Ascending aorta (tissue), 2 donors: ENCODE measurements around the gene BSPRY. TPM values are rescaled to one million over a fixed set of nuclear protein-coding genes. Genes with fewer than 3 reads are reported as not detected.

Experiments
- DNase-seq, 2 donors: peaks; one replicate each; pipeline ENCODE4 v3.0.0-alpha.2; 2019; ENCODE audit warnings: low spot score in 2 of 2
- H3K27ac ChIP-seq, 2 donors: fragments of 200-600 bp; sonication (generic); one replicate each; pipeline ENCODE4 v1.5.1; 2016 to 2017; ENCODE audit warnings: mild to moderate bottlenecking in 1 of 2
- H3K27me3 ChIP-seq: fragments of 200-600 bp; sonication (generic); one replicate; pipeline ENCODE4 v1.5.1; 2017
- H3K36me3 ChIP-seq, 2 donors: fragments of 200-600 bp; sonication (generic); one replicate each; pipeline ENCODE4 v1.5.1; 2016
- H3K4me1 ChIP-seq, 2 donors: fragments of 200-600 bp; sonication (generic); one replicate each; pipeline ENCODE4 v1.5.1; 2016 to 2017; ENCODE audit warnings: mild to moderate bottlenecking in 1 of 2
- H3K4me3 ChIP-seq, 2 donors: fragments of 200-600 bp; sonication (generic); one replicate each; pipeline ENCODE4 v1.5.1; 2016 to 2017; ENCODE audit warnings: mild to moderate bottlenecking in 1 of 2
- H3K9me3 ChIP-seq, 2 donors: fragments of 200-600 bp; sonication (generic); one replicate each; pipeline ENCODE4 v1.5.1; 2016
- intact Hi-C: fragments of 100-400 bp; cut with DNase I; formaldehyde crosslinking; loops from one replicate; pipeline ENCODE4 v1.15.1; 2023
- total RNA-seq: library from RNA; depleted of rRNA; stranded (reverse); fragments of >200 nt; gene quantifications from one replicate; pipeline ENCODE4 v1.1.0, GENCODE V29; 2016
- TF ChIP-seq, protein P1 (sequence below), 3 experiments: fragments of 200-600 bp in 2 of 3; fragments of 450-650 bp in 1 of 3; sonication (generic) in 2 of 3; IDR thresholded peaks; one replicate each; pipeline ENCODE4 v1.5.1; 2016 to 2019; ENCODE audit warnings: antibody characterized with exemption in 3 of 3, mild to moderate bottlenecking in 1 of 3, moderate library complexity in 1 of 3

BSPRY gene
- total RNA-seq, 1 donor from 2014 or later: not detected

DNA sequence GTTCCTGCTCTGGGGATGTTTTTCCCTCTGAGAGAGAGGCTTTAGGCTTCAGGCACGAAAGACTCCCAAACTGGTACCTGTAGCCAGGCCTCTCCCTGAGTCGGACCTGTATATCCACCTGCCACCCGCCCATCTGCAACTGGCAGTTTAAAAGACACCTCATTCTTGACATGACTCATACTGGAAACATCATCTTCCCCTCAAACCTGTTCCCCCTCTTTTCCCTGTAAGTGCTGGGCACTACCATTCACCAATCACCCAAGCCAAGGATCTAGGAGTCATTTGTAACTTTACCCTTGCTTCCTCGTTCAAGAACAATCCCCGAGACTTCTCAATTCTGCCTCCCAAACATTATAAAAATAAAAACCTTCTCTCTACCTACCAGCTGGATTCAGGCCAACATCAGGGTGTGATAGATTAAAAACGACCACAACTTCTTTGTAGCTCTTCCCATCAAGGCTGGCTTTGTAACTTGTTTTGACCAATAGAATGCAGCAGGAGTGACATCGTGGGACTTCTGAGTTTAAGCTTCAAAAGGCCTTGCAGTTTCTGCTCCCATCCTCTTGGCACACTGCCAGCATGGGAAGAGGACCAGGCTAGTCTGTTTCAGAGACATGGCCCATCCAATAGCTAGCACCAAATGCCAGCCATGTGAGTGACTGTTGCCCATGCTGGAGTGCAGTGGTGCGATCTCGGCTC lies 7.5 kb upstream of the BSPRY start:
- Histone ChIP-seq H3K27me3 (no peaks in the 10 kb centered on the region), H3K9me3 (no peaks in the 10 kb centered on the region), H3K27ac (no peak overlapping the region), H3K36me3 (no peaks in the 10 kb centered on the region), H3K4me1 (peaks cover 0 to 7% of the 10 kb centered on the region in 2 donors), H3K4me3 (no peak overlapping the region)
- TF ChIP-seq, protein P1, sequence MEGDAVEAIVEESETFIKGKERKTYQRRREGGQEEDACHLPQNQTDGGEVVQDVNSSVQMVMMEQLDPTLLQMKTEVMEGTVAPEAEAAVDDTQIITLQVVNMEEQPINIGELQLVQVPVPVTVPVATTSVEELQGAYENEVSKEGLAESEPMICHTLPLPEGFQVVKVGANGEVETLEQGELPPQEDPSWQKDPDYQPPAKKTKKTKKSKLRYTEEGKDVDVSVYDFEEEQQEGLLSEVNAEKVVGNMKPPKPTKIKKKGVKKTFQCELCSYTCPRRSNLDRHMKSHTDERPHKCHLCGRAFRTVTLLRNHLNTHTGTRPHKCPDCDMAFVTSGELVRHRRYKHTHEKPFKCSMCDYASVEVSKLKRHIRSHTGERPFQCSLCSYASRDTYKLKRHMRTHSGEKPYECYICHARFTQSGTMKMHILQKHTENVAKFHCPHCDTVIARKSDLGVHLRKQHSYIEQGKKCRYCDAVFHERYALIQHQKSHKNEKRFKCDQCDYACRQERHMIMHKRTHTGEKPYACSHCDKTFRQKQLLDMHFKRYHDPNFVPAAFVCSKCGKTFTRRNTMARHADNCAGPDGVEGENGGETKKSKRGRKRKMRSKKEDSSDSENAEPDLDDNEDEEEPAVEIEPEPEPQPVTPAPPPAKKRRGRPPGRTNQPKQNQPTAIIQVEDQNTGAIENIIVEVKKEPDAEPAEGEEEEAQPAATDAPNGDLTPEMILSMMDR (IDR thresholded peaks at IDR 0.05): no peak
- DNase-seq: no peak
- intact Hi-C loops: loop anchor here (5.0 kb wide), 1 partner anchor 35 kb away; the partner anchor contains the start of gene HDHD3

DNA sequence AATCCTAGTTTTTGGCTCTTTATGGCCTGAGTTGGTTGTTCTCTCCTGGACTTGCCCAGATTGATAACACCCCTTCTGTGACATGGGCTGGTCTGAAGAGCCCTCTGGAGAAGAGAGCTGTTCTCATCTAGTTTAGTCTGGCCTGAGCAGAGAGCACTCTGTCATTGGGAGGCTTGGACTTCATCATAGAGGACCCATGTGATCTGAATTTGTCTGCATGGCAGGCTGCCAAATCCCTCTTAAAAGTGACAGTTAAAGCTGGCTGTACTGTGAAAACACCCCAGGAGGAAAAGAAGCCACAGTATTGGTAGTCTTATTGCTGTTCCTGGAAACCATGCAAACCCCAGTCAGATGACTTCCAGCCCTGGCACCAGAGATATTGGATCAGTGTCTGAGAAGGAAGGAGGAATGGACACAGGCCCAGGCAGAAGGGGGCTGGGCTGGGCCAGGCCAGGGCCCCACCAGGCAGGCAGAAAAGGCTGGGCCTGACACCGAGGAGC lies 5.6 kb upstream of the BSPRY start:
- H3K36me3 ChIP-seq: no peaks in the 10 kb centered on the region
- no peak overlapping the region for H3K4me3 ChIP-seq
- peak in 1 of 2 donors; percentile 91 for DNase-seq
- no peaks in the 10 kb centered on the region for H3K9me3 ChIP-seq
- TF ChIP-seq, protein P1 (IDR thresholded peaks at IDR 0.05): no peak
- peaks cover 0 to 7% of the 10 kb centered on the region in 2 donors for H3K4me1 ChIP-seq
- no peaks in the 10 kb centered on the region for H3K27me3 ChIP-seq
- intact Hi-C loops: loop anchor here (5.0 kb wide), 1 partner anchor 34 kb away; the partner anchor contains the start of gene HDHD3
- peak overlapping the region; percentile 69 to 76 for H3K27ac ChIP-seq

DNA sequence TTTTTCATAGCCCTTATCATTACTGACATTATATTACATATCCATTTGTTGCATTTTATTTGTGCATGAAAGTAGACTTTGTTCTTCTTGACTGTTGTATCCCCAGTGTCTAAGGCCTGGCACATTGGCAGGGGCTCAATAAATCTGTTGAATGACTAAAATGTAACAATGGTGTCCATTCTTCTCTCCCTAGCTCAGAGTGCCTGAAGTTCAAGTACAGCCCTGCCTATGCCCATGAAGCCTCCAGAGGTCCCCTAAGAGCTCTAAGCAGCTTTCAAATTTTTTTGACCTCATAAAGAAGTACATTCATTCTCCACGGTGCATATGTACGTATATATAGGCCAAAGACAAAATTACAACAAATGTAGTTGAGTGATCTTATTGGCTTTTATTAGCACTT lies 4.2 kb upstream of the BSPRY start:
- no peak for DNase-seq
- peaks cover 0 to 9% of the 10 kb centered on the region in 2 donors for H3K4me1 ChIP-seq
- intact Hi-C loops: no loop called here
- peaks cover 5% of the 10 kb centered on the region for H3K27me3 ChIP-seq
- no peaks in the 10 kb centered on the region for H3K9me3 ChIP-seq
- no peak overlapping the region for H3K27ac ChIP-seq
- H3K36me3 ChIP-seq: no peaks in the 10 kb centered on the region
- no peak overlapping the region for H3K4me3 ChIP-seq
- TF ChIP-seq, protein P1 (IDR thresholded peaks at IDR 0.05): no peak

DNA sequence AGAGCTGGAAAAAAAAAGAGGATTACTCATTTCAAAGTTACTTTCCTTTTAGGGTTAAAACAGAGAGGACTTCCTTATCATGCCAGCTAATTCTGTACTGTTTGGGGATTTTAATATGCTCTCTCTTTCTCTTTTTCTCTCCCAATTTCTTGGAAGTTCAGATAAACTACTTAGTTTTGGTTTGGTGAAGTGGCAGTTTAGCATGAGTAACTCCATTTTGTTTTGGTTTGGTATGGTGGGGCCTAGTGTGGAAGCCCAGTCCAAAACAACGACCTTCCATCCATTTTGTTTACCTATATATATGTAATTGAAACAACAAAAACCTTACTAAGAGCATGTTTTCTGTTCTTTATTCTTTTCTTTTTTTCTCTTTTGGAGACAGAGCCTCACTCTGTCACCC lies 3.7 kb upstream of the BSPRY start:
- Histone ChIP-seq H3K27me3 (peaks cover 5% of the 10 kb centered on the region), H3K4me1 (peaks cover 0 to 8% of the 10 kb centered on the region in 2 donors), H3K4me3 (no peak overlapping the region), H3K36me3 (no peaks in the 10 kb centered on the region), H3K9me3 (no peaks in the 10 kb centered on the region), H3K27ac (no peak overlapping the region)
- DNase-seq: no peak
- intact Hi-C loops: no loop called here
- TF ChIP-seq, protein P1 (IDR thresholded peaks at IDR 0.05): no peak

DNA sequence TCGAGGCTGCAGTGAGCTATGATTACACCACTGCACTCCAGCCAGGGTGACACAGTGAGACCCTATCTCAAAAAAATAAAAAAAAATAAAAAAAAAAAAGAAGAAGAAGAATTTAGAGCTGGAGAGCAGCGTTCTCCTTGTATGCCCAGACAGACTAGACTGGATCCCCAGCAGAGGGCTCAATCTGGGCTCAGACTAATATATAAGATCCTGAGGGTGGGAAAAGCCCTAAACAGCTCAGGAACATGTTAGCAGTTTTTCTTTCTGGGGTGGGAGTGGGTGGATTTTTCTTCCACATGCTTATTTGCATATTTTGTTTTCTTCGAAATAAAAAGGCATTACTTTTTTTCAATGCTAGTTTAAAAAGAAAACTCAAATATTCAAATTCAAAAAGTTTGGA lies 904 bp upstream of the BSPRY start:
- H3K27me3 ChIP-seq: peaks cover 5% of the 10 kb centered on the region
- H3K36me3 ChIP-seq: no peaks in the 10 kb centered on the region
- intact Hi-C loops: no loop called here
- no peak overlapping the region for H3K4me3 ChIP-seq
- TF ChIP-seq, protein P1 (IDR thresholded peaks at IDR 0.05): no peak
- no peaks in the 10 kb centered on the region for H3K9me3 ChIP-seq
- no peak for DNase-seq
- H3K27ac ChIP-seq: no peak overlapping the region
- H3K4me1 ChIP-seq: peaks cover 0 to 5% of the 10 kb centered on the region in 2 donors
